PFSK-1 (cell line): Measurements from ENCODE around the gene TEKT5.

Experiments used
- FOXP2 ChIP-seq: optimal IDR thresholded peaks from 2 replicates; pipeline ENCODE3; 2011; ENCODE audit warnings: borderline replicate concordance, control low read depth, inconsistent platforms; ENCODE audit not compliant: insufficient read depth; ENCODE audit errors: extremely low read length, extremely low read depth
- POLR2AphosphoS5 ChIP-seq: IDR thresholded peaks from 2 replicates; pipeline ENCODE4 v1.6.1; 2012; ENCODE audit warnings: low read depth, mild to moderate bottlenecking, control low read depth, low read length, moderate library complexity
- SIN3A ChIP-seq: IDR thresholded peaks from 2 replicates; pipeline ENCODE4 v1.6.1; 2012; ENCODE audit warnings: mild to moderate bottlenecking, low read length, moderate library complexity, borderline replicate concordance; ENCODE audit not compliant: insufficient read depth
- TAF1 ChIP-seq: IDR thresholded peaks from 2 replicates; pipeline ENCODE4 v1.6.1; 2012; ENCODE audit warnings: low read length, control low read depth, borderline replicate concordance; ENCODE audit not compliant: insufficient read depth
- TF ChIP-seq, protein P1 (sequence below), 2 experiments: IDR thresholded peaks; 2 replicates each; pipeline versions ENCODE4 v1.6.1 to v1.8.0; 2011 to 2012; ENCODE audit warnings: low read depth in 2 of 2, low read length in 2 of 2, control low read depth in 1 of 2, inconsistent platforms in 1 of 2, mild to moderate bottlenecking in 1 of 2, moderate library complexity in 1 of 2; ENCODE audit not compliant: insufficient read depth in 1 of 2

TEKT5 gene

DNA sequence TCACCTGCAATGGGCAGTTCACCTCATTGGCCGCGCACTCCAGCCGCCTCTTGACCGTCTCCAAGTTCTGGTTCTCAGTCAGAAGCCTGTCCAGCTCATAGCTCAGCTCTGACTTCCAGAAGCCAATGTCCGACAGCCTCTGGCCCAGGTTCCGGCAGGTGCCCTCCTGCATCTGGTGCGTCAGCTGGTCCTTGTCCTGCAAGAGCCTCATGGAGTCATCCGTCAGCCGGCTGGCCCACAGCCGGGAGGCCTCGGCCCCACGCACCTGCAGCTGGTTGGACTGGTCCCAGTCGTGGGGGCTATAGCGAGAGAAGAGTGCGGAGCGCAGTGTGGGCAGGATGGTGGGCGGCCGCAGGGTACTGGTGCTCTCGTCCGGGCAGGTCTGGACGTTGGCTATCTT is 424 bp downstream of the TEKT5 start:
- TF ChIP-seq TAF1 (no peak), POLR2AphosphoS5 (no peak), FOXP2 (no peak), SIN3A (no peak)
- TF ChIP-seq, protein P1, sequence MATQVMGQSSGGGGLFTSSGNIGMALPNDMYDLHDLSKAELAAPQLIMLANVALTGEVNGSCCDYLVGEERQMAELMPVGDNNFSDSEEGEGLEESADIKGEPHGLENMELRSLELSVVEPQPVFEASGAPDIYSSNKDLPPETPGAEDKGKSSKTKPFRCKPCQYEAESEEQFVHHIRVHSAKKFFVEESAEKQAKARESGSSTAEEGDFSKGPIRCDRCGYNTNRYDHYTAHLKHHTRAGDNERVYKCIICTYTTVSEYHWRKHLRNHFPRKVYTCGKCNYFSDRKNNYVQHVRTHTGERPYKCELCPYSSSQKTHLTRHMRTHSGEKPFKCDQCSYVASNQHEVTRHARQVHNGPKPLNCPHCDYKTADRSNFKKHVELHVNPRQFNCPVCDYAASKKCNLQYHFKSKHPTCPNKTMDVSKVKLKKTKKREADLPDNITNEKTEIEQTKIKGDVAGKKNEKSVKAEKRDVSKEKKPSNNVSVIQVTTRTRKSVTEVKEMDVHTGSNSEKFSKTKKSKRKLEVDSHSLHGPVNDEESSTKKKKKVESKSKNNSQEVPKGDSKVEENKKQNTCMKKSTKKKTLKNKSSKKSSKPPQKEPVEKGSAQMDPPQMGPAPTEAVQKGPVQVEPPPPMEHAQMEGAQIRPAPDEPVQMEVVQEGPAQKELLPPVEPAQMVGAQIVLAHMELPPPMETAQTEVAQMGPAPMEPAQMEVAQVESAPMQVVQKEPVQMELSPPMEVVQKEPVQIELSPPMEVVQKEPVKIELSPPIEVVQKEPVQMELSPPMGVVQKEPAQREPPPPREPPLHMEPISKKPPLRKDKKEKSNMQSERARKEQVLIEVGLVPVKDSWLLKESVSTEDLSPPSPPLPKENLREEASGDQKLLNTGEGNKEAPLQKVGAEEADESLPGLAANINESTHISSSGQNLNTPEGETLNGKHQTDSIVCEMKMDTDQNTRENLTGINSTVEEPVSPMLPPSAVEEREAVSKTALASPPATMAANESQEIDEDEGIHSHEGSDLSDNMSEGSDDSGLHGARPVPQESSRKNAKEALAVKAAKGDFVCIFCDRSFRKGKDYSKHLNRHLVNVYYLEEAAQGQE (IDR thresholded peaks at IDR 0.05; ENCODE audit: insufficient read depth in 1 of 2, low read depth in 2 of 2, low read length in 2 of 2) = no peak

DNA sequence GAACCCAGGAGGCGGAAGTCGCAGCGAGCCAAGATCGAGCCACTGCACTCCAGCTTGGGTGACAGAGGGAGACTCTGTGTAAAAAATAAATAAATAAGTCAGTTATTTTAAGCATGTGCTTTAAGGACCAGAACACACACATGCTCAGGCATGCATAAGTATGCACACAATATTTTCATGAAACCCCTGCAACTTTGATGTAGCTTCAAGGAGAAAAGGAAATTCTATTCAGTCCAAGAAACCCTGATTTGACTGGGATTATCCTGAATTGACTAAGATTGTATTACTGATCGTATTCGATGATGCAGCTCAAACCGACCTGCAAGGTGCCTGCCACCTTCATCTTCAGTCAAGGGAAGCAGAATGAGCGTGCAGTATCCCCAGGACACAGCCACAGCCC is 841 bp downstream of the TEKT5 start:
- TF ChIP-seq TAF1 = no peak
- TF ChIP-seq, protein P1 (IDR thresholded peaks at IDR 0.05; ENCODE audit: insufficient read depth in 1 of 2, low read depth in 2 of 2, low read length in 2 of 2) = no peak
- TF ChIP-seq SIN3A = no peak
- no peak for TF ChIP-seq FOXP2
- TF ChIP-seq POLR2AphosphoS5 = no peak

DNA sequence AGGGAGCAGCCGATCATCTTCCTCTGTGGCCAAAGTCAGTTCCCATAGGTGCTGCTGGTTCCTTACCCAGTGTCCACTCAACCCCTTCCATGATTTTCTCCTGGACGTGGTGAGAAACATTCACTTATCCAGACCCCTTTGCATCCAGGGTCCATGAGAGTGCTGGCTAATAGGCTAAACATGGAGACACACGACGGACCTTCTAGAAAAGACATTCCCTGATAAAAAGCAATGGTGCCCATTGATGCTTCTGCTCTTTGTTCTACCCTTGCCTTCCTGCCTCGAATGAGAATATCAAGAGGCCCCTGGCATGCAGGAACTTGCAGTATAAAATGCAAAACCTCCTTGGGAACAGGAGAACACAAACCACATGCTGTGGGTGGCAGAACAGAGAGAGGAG is 2.3 kb downstream of the TEKT5 start:
- TF ChIP-seq, protein P1 (IDR thresholded peaks at IDR 0.05; ENCODE audit: insufficient read depth in 1 of 2, low read depth in 2 of 2, low read length in 2 of 2) = no peak
- no peak for TF ChIP-seq TAF1

DNA sequence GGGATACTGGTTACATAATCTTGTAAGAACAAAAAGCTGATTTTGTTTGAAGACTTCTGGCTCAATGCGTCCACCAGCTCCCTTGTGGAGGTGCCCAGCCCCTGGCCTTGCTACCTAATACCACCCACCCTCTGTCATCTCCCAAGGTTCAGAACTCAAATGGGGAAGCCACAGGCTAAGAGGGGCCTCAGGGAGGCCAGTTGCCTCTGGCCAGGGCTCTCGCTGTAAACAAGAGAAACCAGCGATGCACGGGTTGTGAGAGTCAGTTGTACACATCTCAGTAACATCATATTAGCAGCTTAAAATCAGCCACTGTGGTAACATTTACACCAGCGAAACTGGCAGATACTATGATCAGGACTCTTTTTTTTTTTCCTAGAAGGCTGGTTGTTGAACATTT is 6.0 kb downstream of the TEKT5 start:
- TF ChIP-seq, protein P1 (IDR thresholded peaks at IDR 0.05; ENCODE audit: insufficient read depth in 1 of 2, low read depth in 2 of 2, low read length in 2 of 2) = no peak
- TF ChIP-seq FOXP2 (no peak), POLR2AphosphoS5 (no peak), SIN3A (no peak), TAF1 (no peak)

DNA sequence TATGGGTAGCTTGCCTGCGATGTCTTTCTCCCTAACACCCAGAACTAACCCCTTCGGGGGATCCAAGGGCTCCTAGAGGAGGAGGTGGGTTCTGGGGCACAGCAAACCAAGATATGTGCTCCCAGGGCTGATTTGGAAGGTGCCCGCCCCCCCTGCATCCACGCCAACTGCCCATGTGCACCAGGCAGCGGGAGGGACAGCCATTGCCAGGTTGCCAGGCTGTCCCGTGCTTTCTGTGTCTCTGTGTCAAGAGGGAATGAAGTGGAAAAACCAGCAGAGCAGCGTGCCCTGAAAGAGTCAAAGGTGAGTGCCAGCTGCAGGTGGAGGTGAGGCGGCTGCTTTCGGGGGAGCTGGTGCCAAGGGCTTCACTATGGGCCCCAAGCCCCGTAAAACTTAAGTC is 6.4 kb downstream of the TEKT5 start:
- TF ChIP-seq FOXP2 = no peak
- TF ChIP-seq POLR2AphosphoS5 = no peak
- TF ChIP-seq, protein P1 (IDR thresholded peaks at IDR 0.05; ENCODE audit: insufficient read depth in 1 of 2, low read depth in 2 of 2, low read length in 2 of 2) = no peak
- TF ChIP-seq TAF1 = no peak
- TF ChIP-seq SIN3A = no peak
